Measurements from ENCODE around the gene NR5A1.

The NR5A1 gene

GRCh38 chr9:124506931-124507879 is at the start of gene NR5A1:
NR5A1 (minus strand) TSS chr9:124507399; CDS start chr9:124503395, 4,004 bp downstream.
- no peak for FAIRE-seq

- FAIRE-seq = no peak
Observed at GRCh38 chr9:124555043-124555442, 47.8 kb upstream of the NR5A1 start.

GRCh38 chr9:124553738-124554137 is 46.5 kb upstream of the NR5A1 start:
- FAIRE-seq = no peak

- no peak for FAIRE-seq
Observed at GRCh38 chr9:124552273-124552605, 45.0 kb upstream of the NR5A1 start.

- FAIRE-seq = no peak
Observed at GRCh38 chr9:124551472-124552272, 44.5 kb upstream of the NR5A1 start.

GRCh38 chr9:124550072-124550471 is 42.9 kb upstream of the NR5A1 start:
- FAIRE-seq = no peak

- FAIRE-seq = no peak
Observed at GRCh38 chr9:124549016-124549415, 41.8 kb upstream of the NR5A1 start.

- no peak for FAIRE-seq
Observed at GRCh38 chr9:124544535-124544934, 37.3 kb upstream of the NR5A1 start.

GRCh38 chr9:124541824-124542223 is 34.6 kb upstream of the NR5A1 start:
- no peak for FAIRE-seq

GRCh38 chr9:124537926-124538325 is 30.7 kb upstream of the NR5A1 start:
- FAIRE-seq = no peak

GRCh38 chr9:124535846-124536245 is 28.6 kb upstream of the NR5A1 start:
- FAIRE-seq = no peak

GRCh38 chr9:124532897-124533296 is 25.7 kb upstream of the NR5A1 start:
- FAIRE-seq = no peak

GRCh38 chr9:124531115-124531514 is 23.9 kb upstream of the NR5A1 start:
- FAIRE-seq = no peak

- no peak for FAIRE-seq
Observed at GRCh38 chr9:124530246-124530645, 23.0 kb upstream of the NR5A1 start.

GRCh38 chr9:124527781-124528180 is 20.6 kb upstream of the NR5A1 start:
- FAIRE-seq = no peak

GRCh38 chr9:124526174-124526573 is 19.0 kb upstream of the NR5A1 start:
- FAIRE-seq = no peak

- no peak for FAIRE-seq
Observed at GRCh38 chr9:124522121-124523098, 15.2 kb upstream of the NR5A1 start.

- FAIRE-seq = no peak
Observed at GRCh38 chr9:124521142-124521541, 13.9 kb upstream of the NR5A1 start.

GRCh38 chr9:124520206-124520596 is 13.0 kb upstream of the NR5A1 start:
- no peak for FAIRE-seq

- FAIRE-seq = no peak
Observed at GRCh38 chr9:124518116-124518515, 10.9 kb upstream of the NR5A1 start.

- FAIRE-seq = no peak
Observed at GRCh38 chr9:124517600-124517999, 10.4 kb upstream of the NR5A1 start.

GRCh38 chr9:124514874-124515273 is 7.7 kb upstream of the NR5A1 start:
- FAIRE-seq = no peak

- FAIRE-seq = no peak
Observed at GRCh38 chr9:124514125-124514524, 6.9 kb upstream of the NR5A1 start.
